Epithelial cell of umbilical artery (primary cell): ENCODE results near the gene ITM2C. TPM values are rescaled to one million over a fixed set of nuclear protein-coding genes. Genes with fewer than 3 reads are reported as not detected.

Source experiments
- total RNA-seq: library from RNA; depleted of rRNA; stranded (reverse); fragments of >200 nt; gene quantifications from 2 replicates; pipeline ENCODE4 v1.2.3, GENCODE V29; 2014

ITM2C gene
- total RNA-seq = 12.0 and 15.6 TPM in 2 replicates

GRCh38 chr2:230864605-230865306, at the start of gene ITM2C:
ITM2C (plus strand) TSS chr2:230864942; CDS start chr2:230865026, 84 bp downstream.

GRCh38 chr2:230924470-230925341, 60.0 kb downstream of the ITM2C start, which contains the start of gene GPR55:
GPR55 (minus strand) TSS chr2:230925242; CDS start chr2:230910962, 14,280 bp downstream.

Other genes with a start within 250 kb of the ITM2C start
- 77.3 and 84.7 TPM in 2 replicates for gene CAB39, start 152.1 kb upstream of the ITM2C start, total RNA-seq
- gene GPR55, start 60.3 kb downstream of the ITM2C start, total RNA-seq = not detected in 2 replicates
- not detected in 2 replicates for gene SPATA3, start 131.2 kb downstream of the ITM2C start, total RNA-seq
- gene C2orf72, start 172.6 kb downstream of the ITM2C start, total RNA-seq = not detected in 2 replicates
- 156 and 160 TPM in 2 replicates for gene PSMD1, start 191.9 kb downstream of the ITM2C start, total RNA-seq